GM19397 (cell line): ENCODE results near the gene FGF4.

Source experiments
- ATAC-seq: cut with Tn5 transposase; IDR thresholded peaks from one replicate; pipeline ENCODE4 v1.9.1; 2021; ENCODE audit warnings: mild to moderate bottlenecking, moderate library complexity; ENCODE audit not compliant: unreplicated experiment

Gene FGF4

GRCh38 chr11:69775163-69775755, at the start of gene FGF4:
TSS of gene FGF4 (minus strand) at chr11:69775341. CDS start at chr11:69775084, 257 bp downstream.
- no peak for ATAC-seq

GRCh38 chr11:69823641-69824265, 48.6 kb upstream of the FGF4 start:
- ATAC-seq, result no peak

GRCh38 chr11:69822676-69823494, 47.7 kb upstream of the FGF4 start:
- no peak for ATAC-seq

- ATAC-seq, result no peak
Measured at GRCh38 chr11:69821511-69822040, 46.4 kb upstream of the FGF4 start.

- ATAC-seq, result no peak
Measured at GRCh38 chr11:69820441-69820840, 45.3 kb upstream of the FGF4 start.

- ATAC-seq, result no peak
Measured at GRCh38 chr11:69819541-69820070, 44.5 kb upstream of the FGF4 start.

GRCh38 chr11:69818603-69819441, 43.7 kb upstream of the FGF4 start, which contains the start of gene FGF3:
TSS of gene FGF3 (minus strand) at chr11:69819416. CDS start at chr11:69818933, 483 bp downstream.
- ATAC-seq, result no peak

GRCh38 chr11:69818231-69818602, 43.1 kb upstream of the FGF4 start:
- ATAC-seq, result no peak

- ATAC-seq, result no peak
Measured at GRCh38 chr11:69817265-69818230, 42.4 kb upstream of the FGF4 start.

GRCh38 chr11:69816671-69817070, 41.5 kb upstream of the FGF4 start:
- no peak for ATAC-seq

- ATAC-seq, result no peak
Measured at GRCh38 chr11:69815973-69816372, 40.8 kb upstream of the FGF4 start.

- ATAC-seq, result no peak
Measured at GRCh38 chr11:69814902-69815301, 39.8 kb upstream of the FGF4 start.

- no peak for ATAC-seq
Measured at GRCh38 chr11:69814411-69814810, 39.3 kb upstream of the FGF4 start.

- no peak for ATAC-seq
Measured at GRCh38 chr11:69813839-69814238, 38.7 kb upstream of the FGF4 start.

- ATAC-seq, result no peak
Measured at GRCh38 chr11:69812946-69813345, 37.8 kb upstream of the FGF4 start.

- no peak for ATAC-seq
Measured at GRCh38 chr11:69812256-69812655, 37.1 kb upstream of the FGF4 start.

- no peak for ATAC-seq
Measured at GRCh38 chr11:69811431-69811830, 36.3 kb upstream of the FGF4 start.

- no peak for ATAC-seq
Measured at GRCh38 chr11:69810289-69811118, 35.4 kb upstream of the FGF4 start.
